Panc1 (cell line): ENCODE measurements around the gene TSPO2.

Experiments
- CTCF ChIP-seq: fragments of 450-650 bp; IDR thresholded peaks from 2 replicates; pipeline ENCODE4 v1.5.1; 2017; ENCODE audit warnings: mild to moderate bottlenecking
- POLR2AphosphoS5 ChIP-seq: IDR thresholded peaks from 2 replicates; pipeline ENCODE4 v1.6.1; 2012; ENCODE audit warnings: mild to moderate bottlenecking, low read depth, low read length, moderate library complexity
- REST ChIP-seq, 2 experiments: IDR thresholded peaks; 2 replicates each; pipeline ENCODE4 v1.6.1; 2011 to 2012; ENCODE audit warnings: low read depth in 2 of 2, control low read depth in 1 of 2, low read length in 1 of 2, mild to moderate bottlenecking in 1 of 2, moderate library complexity in 1 of 2; ENCODE audit not compliant: insufficient read depth in 1 of 2

- no peak for TF ChIP-seq CTCF
- TF ChIP-seq POLR2AphosphoS5: no peak
- no peak for TF ChIP-seq REST (IDR thresholded peaks at IDR 0.05; ENCODE audit: insufficient read depth in 1 of 2, low read depth in 2 of 2, low read length in 1 of 2)
Measured at GRCh38 chr6:40998661-40999060, 43.6 kb upstream of the TSPO2 start.
